IMR-90 (cell line): ENCODE results near the gene SLC15A1. TPM values are rescaled to one million over a fixed set of nuclear protein-coding genes. Genes with fewer than 3 reads are reported as not detected.

Experiments
- ATAC-seq: fragments of 200-7000 bp; cut with Tn5 transposase; 2 replicates; pipeline ENCODE4 v1.9.1; 2020; ENCODE audit warnings: low read depth, mild to moderate bottlenecking, moderate library complexity
- BruUV-seq: library from RNA; stranded (reverse); fragments of 400-500 nt; replicated peaks from 2 replicates; lab custom pipeline; 2021; lab: Mats Ljungman, UMichigan
- CTCF ChIA-PET: fragments of 300-600 bp; formaldehyde crosslinking; extraction: SDS; loops from one replicate; lab custom pipeline; 2021; ENCODE audit warnings: antibody characterized with exemption; lab: Yijun Ruan, JAX
- POLR2A ChIA-PET: fragments of 300-600 bp; sonication (Branson Sonifier 250); formaldehyde crosslinking; loops from one replicate; lab custom pipeline; 2022; ENCODE audit warnings: antibody characterized with exemption; ENCODE audit not compliant: unreplicated experiment; lab: Charles Lee
- DNase-seq: peaks from one replicate; pipeline ENCODE4 v3.0.0; 2013
- H2AFZ ChIP-seq: replicated peaks from 2 replicates; pipeline ENCODE3; 2013; ENCODE audit warnings: low read length, mild to moderate bottlenecking; ENCODE audit not compliant: poor library complexity
- H2AK5ac ChIP-seq: 2 replicates; pipeline ENCODE4 v1.6.1; 2013; ENCODE audit warnings: low read depth, low read length, inconsistent platforms
- H2AK9ac ChIP-seq: replicated peaks from 2 replicates; pipeline ENCODE3; 2013; ENCODE audit warnings: mild to moderate bottlenecking, low read depth, low read length, moderate library complexity; ENCODE audit not compliant: poor library complexity
- H2BK120ac ChIP-seq: 2 replicates; pipeline ENCODE4 v1.6.1; 2013; ENCODE audit warnings: low read depth, low read length, inconsistent platforms
- H2BK15ac ChIP-seq: 3 replicates; pipeline ENCODE4 v1.6.1; 2013; ENCODE audit warnings: low read depth, low read length, inconsistent platforms
- H2BK20ac ChIP-seq: 2 replicates; pipeline ENCODE4 v1.6.1; 2013; ENCODE audit warnings: low read depth, mild to moderate bottlenecking, inconsistent platforms, low read length, moderate library complexity
- H2BK5ac ChIP-seq: 2 replicates; pipeline ENCODE4 v1.6.1; 2013; ENCODE audit warnings: mild to moderate bottlenecking, low read depth, low read length, inconsistent platforms; ENCODE audit not compliant: poor library complexity, severe bottlenecking
- H3K14ac ChIP-seq: replicated peaks from 2 replicates; pipeline ENCODE4 v1.6.1; 2013; ENCODE audit warnings: low read depth, low read length, inconsistent platforms
- H3K18ac ChIP-seq: 2 replicates; pipeline ENCODE4 v1.6.1; 2013; ENCODE audit warnings: low read depth, low read length, control low read depth
- H3K23ac ChIP-seq: 2 replicates; pipeline ENCODE4 v1.6.1; 2013; ENCODE audit warnings: low read depth, low read length, inconsistent platforms
- H3K27ac ChIP-seq: 2 replicates; pipeline ENCODE4 v1.5.1; 2013; ENCODE audit warnings: mild to moderate bottlenecking, control low read depth, low read length; ENCODE audit not compliant: insufficient read depth
- H3K27me3 ChIP-seq: 2 replicates; pipeline ENCODE4 v1.6.1; 2013; ENCODE audit warnings: low read length; ENCODE audit not compliant: control insufficient read depth, insufficient read depth
- H3K36me3 ChIP-seq: 2 replicates; pipeline ENCODE4 v1.6.1; 2013; ENCODE audit warnings: low read length, mixed read lengths; ENCODE audit not compliant: control insufficient read depth, insufficient read depth
- H3K4ac ChIP-seq: 2 replicates; pipeline ENCODE4 v1.6.1; 2013; ENCODE audit warnings: low read depth, low read length, inconsistent platforms
- H3K4me1 ChIP-seq: 2 replicates; pipeline ENCODE4 v1.6.1; 2013; ENCODE audit warnings: low read length, mixed read lengths; ENCODE audit not compliant: control insufficient read depth, insufficient read depth
- H3K4me2 ChIP-seq: 2 replicates; pipeline ENCODE4 v1.6.1; 2013; ENCODE audit warnings: low read depth, mild to moderate bottlenecking, control low read depth, low read length, moderate library complexity
- H3K4me3 ChIP-seq: 2 replicates; pipeline ENCODE4 v1.5.1; 2013; ENCODE audit warnings: low read depth, mild to moderate bottlenecking, control low read depth, low read length, moderate library complexity; ENCODE audit not compliant: insufficient read depth
- H3K56ac ChIP-seq: 2 replicates; pipeline ENCODE4 v1.6.1; 2013; ENCODE audit warnings: low read length, inconsistent platforms; ENCODE audit not compliant: insufficient read depth; ENCODE audit errors: extremely low read depth
- H3K79me1 ChIP-seq, 2 experiments: 2 replicates each; pipeline ENCODE4 v1.6.1; 2013; ENCODE audit warnings: low read length in 2 of 2, inconsistent platforms in 1 of 2, low read depth in 1 of 2
- H3K9ac ChIP-seq: 2 replicates; pipeline ENCODE4 v1.6.1; 2013; ENCODE audit warnings: low read depth, low read length, control low read depth
- H3K9me1 ChIP-seq: 2 replicates; pipeline ENCODE4 v1.6.1; 2013; ENCODE audit warnings: low read length, inconsistent platforms; ENCODE audit not compliant: insufficient read depth
- H3K9me3 ChIP-seq: 2 replicates; pipeline ENCODE4 v1.6.1; 2013; ENCODE audit warnings: low read length; ENCODE audit not compliant: control insufficient read depth, insufficient read depth
- H4K20me1 ChIP-seq: 2 replicates; pipeline ENCODE4 v1.6.1; 2013; ENCODE audit warnings: low read length, inconsistent platforms; ENCODE audit not compliant: insufficient read depth
- H4K5ac ChIP-seq: 2 replicates; pipeline ENCODE4 v1.6.1; 2013; ENCODE audit warnings: mild to moderate bottlenecking, low read depth, low read length, control low read depth
- H4K8ac ChIP-seq, 2 experiments: 2 replicates each; pipeline ENCODE4 v1.6.1; 2013; ENCODE audit warnings: low read depth in 2 of 2, low read length in 2 of 2, control low read depth in 1 of 2, inconsistent platforms in 1 of 2
- H4K91ac ChIP-seq: 2 replicates; pipeline ENCODE4 v1.6.1; 2013; ENCODE audit warnings: low read depth, low read length, inconsistent platforms; ENCODE audit not compliant: insufficient read depth
- CHD1 ChIP-seq: IDR thresholded peaks from 2 replicates; pipeline ENCODE4 v1.6.1; 2012; ENCODE audit warnings: low read depth, low read length, improper control_type of control experiment
- WGBS, 2 experiments: methylation state at CpG; one replicate each; pipeline versions ENCODE4 v1.1.5 to v1.1.7; 2013; ENCODE audit warnings: missing lambda C conversion rate in 2 of 2; ENCODE audit not compliant: insufficient read length in 1 of 2; ENCODE audit errors: extremely low coverage in 2 of 2; 5-methylcytosine and 5-hydroxymethylcytosine counted together
- dilution Hi-C: fragments of 300-500 bp; cut with HindIII; formaldehyde crosslinking; loops from one replicate; pipeline ENCODE4 v1.14.3; 2018; ENCODE audit warnings: low sequenced_read_pairs; ENCODE audit not compliant: unreplicated experiment
- in situ Hi-C: fragments of 300-500 bp; cut with MboI; formaldehyde crosslinking; loops from 3 replicates; pipeline ENCODE4 v1.14.3; 2019; ENCODE audit warnings: low sequenced_read_pairs, inconsistent platforms, mixed read lengths
- intact Hi-C: fragments of 100-400 bp; cut with micrococcal nuclease; formaldehyde crosslinking; loops from 2 replicates; pipeline ENCODE4 v1.10.0; 2022
- polyA plus RNA-seq, 3 experiments: library from polyadenylated mRNA; depleted of rRNA; stranded (reverse); fragments of >200 nt; gene quantifications; 2 replicates each; pipeline ENCODE4 v1.2.3, GENCODE V29; 2012; ENCODE audit warnings: low replicate concordance in 1 of 3
- total RNA-seq: library from RNA; depleted of rRNA; stranded (reverse); fragments of >200 nt; gene quantifications from 2 replicates; pipeline ENCODE4 v1.2.3, GENCODE V29; 2012

Gene SLC15A1
- total and polyA plus RNA-seq, 2 of the 4 experiments (the other 2 are of a cell fraction): not detected

- H2AK9ac ChIP-seq: no peak overlapping the region
- H2AFZ ChIP-seq: no peak overlapping the region
- no peak overlapping the region for H2BK120ac ChIP-seq
- ChIA-PET POLR2A (no interaction called here), CTCF (no interaction called here)
- H2BK5ac ChIP-seq: no peak overlapping the region
- no peak overlapping the region for H3K23ac ChIP-seq
- H3K9me1 ChIP-seq: peaks cover 11% of the 10 kb centered on the region; the same call in 1 of the 2 replicates
- no peak overlapping the region for H3K4me2 ChIP-seq
- H2BK15ac ChIP-seq: no peak overlapping the region
- no peak overlapping the region for H3K18ac ChIP-seq
- H4K8ac ChIP-seq: no peak overlapping the region
- intact Hi-C loops: no loop called here
- BruUV-seq: no TSS peak
- in situ Hi-C loops: no loop called here
- no peaks in the 10 kb centered on the region for H3K79me1 ChIP-seq
- no peak overlapping the region for H3K14ac ChIP-seq
- no peak for TF ChIP-seq CHD1
- no peak overlapping the region for H3K4ac ChIP-seq
- no peak overlapping the region for H4K5ac ChIP-seq
- H2AK5ac ChIP-seq: no peak overlapping the region
- no peaks in the 10 kb centered on the region for H4K20me1 ChIP-seq
- H3K4me1 ChIP-seq: no peaks in the 10 kb centered on the region
- H3K56ac ChIP-seq: no peak overlapping the region
- no peak overlapping the region for H2BK20ac ChIP-seq
- no peak overlapping the region for H3K27ac ChIP-seq
- H3K36me3 ChIP-seq: no peaks in the 10 kb centered on the region
- H3K9ac ChIP-seq: no peak overlapping the region
- no peak for DNase-seq
- no peak for ATAC-seq
- dilution Hi-C loops: no loop called here
- no peaks in the 10 kb centered on the region for H3K9me3 ChIP-seq
- WGBS, 2 experiments: 80% methylated on average over 1 of the region's 14 CpGs; no CpG with 5 or more reads in 1 of the 2 experiments
- no peak overlapping the region for H3K4me3 ChIP-seq
- no peak overlapping the region for H4K91ac ChIP-seq
- no peaks in the 10 kb centered on the region for H3K27me3 ChIP-seq
Observed at GRCh38 chr13:98800078-98800477, 47.6 kb upstream of the SLC15A1 start.
